ENCODE measurements around the gene TEKTIP1. TPM values are rescaled to one million over a fixed set of nuclear protein-coding genes. Genes with fewer than 3 reads are reported as not detected.

Gene TEKTIP1
- total and polyA plus RNA-seq, 2 experiments from 2014 or later, result 5.4 to 5.9 TPM

GRCh38 chr19:3510727-3511126 is 28.2 kb upstream of the TEKTIP1 start:
- Histone ChIP-seq H3K9me3 (ENCODE audit: low read depth) (no peaks in the 10 kb centered on the region), H3K27me3 (no peaks in the 10 kb centered on the region), H3K36me3 (no peaks in the 10 kb centered on the region), H3K4me1 (ENCODE audit: low read depth) (no peaks in the 10 kb centered on the region), H3K4me3 (no peak overlapping the region), H3K27ac (no peak overlapping the region)
- no peak for DNase-seq (ENCODE audit: low read depth in 1 of 2, low spot score in 1 of 2)
- TF ChIP-seq, protein P1, sequence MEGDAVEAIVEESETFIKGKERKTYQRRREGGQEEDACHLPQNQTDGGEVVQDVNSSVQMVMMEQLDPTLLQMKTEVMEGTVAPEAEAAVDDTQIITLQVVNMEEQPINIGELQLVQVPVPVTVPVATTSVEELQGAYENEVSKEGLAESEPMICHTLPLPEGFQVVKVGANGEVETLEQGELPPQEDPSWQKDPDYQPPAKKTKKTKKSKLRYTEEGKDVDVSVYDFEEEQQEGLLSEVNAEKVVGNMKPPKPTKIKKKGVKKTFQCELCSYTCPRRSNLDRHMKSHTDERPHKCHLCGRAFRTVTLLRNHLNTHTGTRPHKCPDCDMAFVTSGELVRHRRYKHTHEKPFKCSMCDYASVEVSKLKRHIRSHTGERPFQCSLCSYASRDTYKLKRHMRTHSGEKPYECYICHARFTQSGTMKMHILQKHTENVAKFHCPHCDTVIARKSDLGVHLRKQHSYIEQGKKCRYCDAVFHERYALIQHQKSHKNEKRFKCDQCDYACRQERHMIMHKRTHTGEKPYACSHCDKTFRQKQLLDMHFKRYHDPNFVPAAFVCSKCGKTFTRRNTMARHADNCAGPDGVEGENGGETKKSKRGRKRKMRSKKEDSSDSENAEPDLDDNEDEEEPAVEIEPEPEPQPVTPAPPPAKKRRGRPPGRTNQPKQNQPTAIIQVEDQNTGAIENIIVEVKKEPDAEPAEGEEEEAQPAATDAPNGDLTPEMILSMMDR (IDR thresholded peaks at IDR 0.05; ENCODE audit: low read depth, low read length), result no peak

DNA sequence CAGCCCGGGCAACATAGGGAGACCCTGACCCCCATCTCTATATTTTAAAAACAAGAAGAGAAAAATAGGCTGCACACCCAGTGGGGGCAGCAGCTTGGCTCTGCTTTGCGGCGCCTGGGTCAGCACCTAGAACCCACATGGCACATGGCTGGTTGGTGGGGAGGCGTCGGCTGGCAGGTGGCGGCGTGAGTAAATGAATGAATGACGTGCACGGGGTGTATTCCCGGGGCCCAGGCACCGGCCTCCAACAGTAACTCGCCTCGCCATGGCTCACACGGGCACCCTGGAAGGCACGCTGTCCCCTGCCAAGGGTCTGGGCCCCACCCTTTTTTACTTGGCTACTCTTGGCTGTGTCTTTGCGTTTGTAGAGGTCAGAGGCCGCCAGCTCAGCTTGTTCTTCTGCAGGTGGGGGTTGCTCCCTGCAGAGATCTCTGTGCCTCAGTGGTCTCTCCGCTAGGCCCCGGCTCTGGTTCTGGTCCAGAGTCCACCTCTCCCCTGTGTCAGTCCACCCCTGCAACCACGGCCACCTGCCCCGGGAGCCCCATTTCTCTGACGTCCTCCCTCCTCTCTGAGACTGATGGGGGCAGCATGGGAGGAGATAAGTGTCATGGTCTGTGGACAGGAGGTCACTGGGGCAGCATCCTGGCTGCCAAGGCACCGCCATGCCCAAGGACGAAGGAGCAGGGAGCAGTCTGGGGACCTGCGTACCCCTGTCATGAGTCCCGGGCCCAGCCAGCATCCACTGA is 27.3 kb upstream of the TEKTIP1 start:
- Histone ChIP-seq H3K36me3 (no peaks in the 10 kb centered on the region), H3K4me1 (ENCODE audit: low read depth) (no peaks in the 10 kb centered on the region), H3K9me3 (ENCODE audit: low read depth) (no peaks in the 10 kb centered on the region), H3K27me3 (no peaks in the 10 kb centered on the region), H3K27ac (no peak overlapping the region), H3K4me3 (no peak overlapping the region)
- DNase-seq (ENCODE audit: low read depth in 1 of 2, low spot score in 1 of 2), result no peak
- TF ChIP-seq, protein P1 (IDR thresholded peaks at IDR 0.05; ENCODE audit: low read depth, low read length), result no peak

GRCh38 chr19:3512562-3513228 is 26.3 kb upstream of the TEKTIP1 start:
- no peaks in the 10 kb centered on the region for H3K9me3 ChIP-seq (ENCODE audit: low read depth)
- no peaks in the 10 kb centered on the region for H3K27me3 ChIP-seq
- H3K4me3 ChIP-seq, result no peak overlapping the region
- TF ChIP-seq, protein P1 (IDR thresholded peaks at IDR 0.05; ENCODE audit: low read depth, low read length), result no peak
- no peaks in the 10 kb centered on the region for H3K4me1 ChIP-seq (ENCODE audit: low read depth)
- no peaks in the 10 kb centered on the region for H3K36me3 ChIP-seq
- no peak for DNase-seq (ENCODE audit: low read depth in 1 of 2, low spot score in 1 of 2)
- H3K27ac ChIP-seq, result no peak overlapping the region

GRCh38 chr19:3513229-3514140 is 25.5 kb upstream of the TEKTIP1 start:
- Histone ChIP-seq H3K27me3 (no peaks in the 10 kb centered on the region), H3K4me3 (no peak overlapping the region), H3K36me3 (no peaks in the 10 kb centered on the region), H3K27ac (no peak overlapping the region), H3K4me1 (ENCODE audit: low read depth) (no peaks in the 10 kb centered on the region), H3K9me3 (ENCODE audit: low read depth) (no peaks in the 10 kb centered on the region)
- TF ChIP-seq, protein P1 (IDR thresholded peaks at IDR 0.05; ENCODE audit: low read depth, low read length), result no peak
- no peak for DNase-seq (ENCODE audit: low read depth in 1 of 2, low spot score in 1 of 2)

GRCh38 chr19:3514930-3515329 is 24.0 kb upstream of the TEKTIP1 start:
- H3K27me3 ChIP-seq, result no peaks in the 10 kb centered on the region
- no peaks in the 10 kb centered on the region for H3K36me3 ChIP-seq
- TF ChIP-seq, protein P1 (IDR thresholded peaks at IDR 0.05; ENCODE audit: low read depth, low read length), result no peak
- H3K9me3 ChIP-seq (ENCODE audit: low read depth), result no peaks in the 10 kb centered on the region
- no peak overlapping the region for H3K4me3 ChIP-seq
- H3K27ac ChIP-seq, result no peak overlapping the region
- H3K4me1 ChIP-seq (ENCODE audit: low read depth), result no peaks in the 10 kb centered on the region
- no peak for DNase-seq (ENCODE audit: low read depth in 1 of 2, low spot score in 1 of 2)

Measured in cardiac muscle cell (in vitro differentiated cells and primary cell).